Uterus (tissue), 2 donors: Measurements from ENCODE around the gene SSX7.
"Not testable (repeated sequence)": the region's sequence is repeated elsewhere in the genome, so short reads cannot be mapped to it uniquely, and the experiment has no call there.

ENCODE experiments used
- CTCF ChIP-seq, 4 experiments: fragments of 200-600 bp in 2 of 4; fragments of 450-650 bp in 2 of 4; sonication (generic) in 2 of 4; IDR thresholded peaks; one replicate each; pipeline ENCODE4 v1.5.1; 2016 to 2019; ENCODE audit warnings: antibody characterized with exemption in 4 of 4, mild to moderate bottlenecking in 2 of 4, moderate library complexity in 1 of 4
- POLR2A ChIP-seq, 2 donors: fragments of 450-650 bp; IDR thresholded peaks; one replicate each; pipeline ENCODE4 v1.6.1; 2016; ENCODE audit warnings: antibody characterized with exemption in 2 of 2, mild to moderate bottlenecking in 1 of 2, moderate library complexity in 1 of 2

GRCh38 chrX:52692034-52692433 is 37.3 kb upstream of the SSX7 start:
- TF ChIP-seq CTCF, POLR2A (IDR thresholded peaks at IDR 0.05): not testable (repeated sequence)
